PC-9 (cell line): Measurements from ENCODE around the gene CD2AP.

Experiments
- CTCF ChIP-seq: fragments of 200-600 bp; sonication (generic); conservative IDR thresholded peaks from 2 replicates; pipeline ENCODE4 v1.6.1; 2017; ENCODE audit warnings: mixed run types, antibody characterized with exemption, mild to moderate bottlenecking, moderate library complexity
- EZH2 ChIP-seq: fragments of 200-600 bp; sonication (generic); IDR thresholded peaks from 2 replicates; pipeline ENCODE4 v1.8.0; 2017; ENCODE audit warnings: antibody characterized with exemption, low read depth

GRCh38 chr6:47524136-47524845 lies 46.7 kb downstream of the CD2AP start:
- TF ChIP-seq CTCF (no peak), EZH2 (no peak)
